A204.1 (cell line): ENCODE data around the gene SEPHS2.
A peak's percentile ranks its signal among the peaks of the same experiment; 100 is the strongest.
"Not testable (repeated sequence)": the region's sequence is repeated elsewhere in the genome, so short reads cannot be mapped to it uniquely, and the experiment has no call there.

ENCODE experiments used
- FAIRE-seq: peaks from 2 replicates; lab custom pipeline; 2012; peaks lifted over from hg19 to GRCh38; lab: Jason Lieb, UNC

The SEPHS2 gene

DNA sequence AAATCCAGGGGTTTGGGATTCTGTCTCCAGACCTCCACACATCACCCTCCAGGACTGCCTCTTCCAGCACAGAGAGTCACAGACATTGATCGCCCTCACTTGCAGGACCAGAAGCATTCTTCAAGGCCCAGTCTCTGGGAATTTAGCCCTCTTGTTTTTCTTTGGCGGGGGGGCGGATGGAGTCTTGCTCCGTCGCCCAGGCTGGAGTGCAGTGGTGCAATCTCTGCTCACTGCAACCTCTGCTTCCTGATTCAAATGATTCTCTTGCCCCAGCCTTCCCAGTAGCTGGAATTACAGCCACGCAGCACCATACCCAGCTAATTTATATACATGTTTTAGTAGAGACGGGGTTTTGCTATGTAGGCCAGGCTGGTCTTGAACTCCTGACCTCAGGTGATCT, 18.4 kb upstream of the SEPHS2 start:
- no peak for FAIRE-seq

DNA sequence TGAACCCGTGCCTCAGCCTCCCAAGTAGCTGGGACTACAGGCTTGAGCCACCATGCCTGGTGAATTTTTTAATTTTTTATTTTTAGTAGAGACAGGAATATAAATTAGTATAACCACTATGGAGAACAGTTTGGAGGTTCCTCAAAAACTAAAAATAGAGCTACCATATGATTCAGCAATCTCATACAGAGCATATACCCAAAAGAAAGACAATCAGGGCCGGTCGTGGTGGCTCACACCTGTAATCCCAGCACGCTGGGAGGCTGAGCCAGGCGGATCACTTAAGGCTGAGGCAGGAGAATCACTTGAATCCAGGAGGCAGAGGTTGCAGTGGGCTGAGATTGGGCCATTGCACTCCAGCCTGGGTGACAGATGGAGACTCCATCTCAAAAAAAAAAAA, 15.8 kb upstream of the SEPHS2 start:
- not testable (repeated sequence) for FAIRE-seq

DNA sequence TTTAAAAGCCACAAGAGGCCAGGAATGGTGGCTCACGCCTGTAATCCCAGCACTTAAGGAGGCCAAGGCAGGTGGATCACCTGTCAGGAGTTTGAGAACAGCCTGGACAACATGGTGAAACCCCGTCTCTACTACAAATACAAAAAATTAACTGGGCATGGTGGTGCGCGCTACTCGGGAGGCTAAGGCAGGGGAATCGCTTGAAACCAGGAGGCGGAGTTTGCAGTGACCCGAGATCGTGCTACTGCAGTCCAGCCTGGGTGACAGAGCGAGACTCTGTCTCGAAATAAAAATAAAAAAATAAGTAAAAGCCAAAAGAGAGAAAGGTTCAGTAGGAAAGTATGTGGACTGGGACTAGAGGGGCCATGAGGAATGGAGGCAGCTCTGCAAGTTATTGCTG, 13.8 kb upstream of the SEPHS2 start:
- FAIRE-seq: no peak

DNA sequence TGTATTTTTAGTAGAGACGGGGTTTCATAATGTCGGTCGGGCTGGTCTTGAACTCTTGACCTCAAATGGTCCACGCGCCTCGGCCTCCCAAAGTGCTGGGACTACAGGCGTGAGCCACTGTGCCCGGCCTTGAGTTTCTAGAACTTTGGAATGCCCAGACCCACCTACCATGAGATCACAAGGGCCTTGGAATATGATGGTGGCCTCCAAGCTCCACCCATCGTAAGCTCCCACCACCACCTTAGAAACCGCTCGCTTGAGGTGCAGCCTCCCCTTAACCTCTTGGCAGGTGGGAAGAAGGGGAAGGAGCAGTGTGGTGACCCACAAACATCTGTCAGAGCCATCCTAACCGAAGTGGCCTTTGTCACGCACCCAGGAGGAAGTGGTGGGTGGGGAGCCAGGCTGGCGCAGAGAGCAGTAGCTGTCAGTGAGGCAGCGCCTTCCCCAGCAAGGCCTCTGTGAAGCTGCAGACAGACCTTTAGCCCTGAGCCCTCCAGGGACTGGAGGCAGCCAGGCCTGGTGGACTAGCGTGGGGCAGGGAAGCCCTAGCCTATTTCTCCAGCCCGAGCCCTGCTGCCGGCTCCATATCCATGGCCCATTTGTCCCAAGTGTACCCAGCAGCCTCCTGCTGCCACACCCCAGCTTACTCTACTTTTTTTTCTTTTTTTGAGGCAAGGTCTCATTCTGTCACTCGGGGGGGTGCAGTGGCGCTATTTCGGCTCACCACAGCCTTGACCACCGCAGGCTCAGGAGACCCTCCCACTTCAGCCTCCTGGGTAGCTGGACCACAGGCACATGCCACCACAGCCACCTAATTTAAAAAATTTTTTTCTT, 13.1 kb upstream of the SEPHS2 start:
- FAIRE-seq: no peak

DNA sequence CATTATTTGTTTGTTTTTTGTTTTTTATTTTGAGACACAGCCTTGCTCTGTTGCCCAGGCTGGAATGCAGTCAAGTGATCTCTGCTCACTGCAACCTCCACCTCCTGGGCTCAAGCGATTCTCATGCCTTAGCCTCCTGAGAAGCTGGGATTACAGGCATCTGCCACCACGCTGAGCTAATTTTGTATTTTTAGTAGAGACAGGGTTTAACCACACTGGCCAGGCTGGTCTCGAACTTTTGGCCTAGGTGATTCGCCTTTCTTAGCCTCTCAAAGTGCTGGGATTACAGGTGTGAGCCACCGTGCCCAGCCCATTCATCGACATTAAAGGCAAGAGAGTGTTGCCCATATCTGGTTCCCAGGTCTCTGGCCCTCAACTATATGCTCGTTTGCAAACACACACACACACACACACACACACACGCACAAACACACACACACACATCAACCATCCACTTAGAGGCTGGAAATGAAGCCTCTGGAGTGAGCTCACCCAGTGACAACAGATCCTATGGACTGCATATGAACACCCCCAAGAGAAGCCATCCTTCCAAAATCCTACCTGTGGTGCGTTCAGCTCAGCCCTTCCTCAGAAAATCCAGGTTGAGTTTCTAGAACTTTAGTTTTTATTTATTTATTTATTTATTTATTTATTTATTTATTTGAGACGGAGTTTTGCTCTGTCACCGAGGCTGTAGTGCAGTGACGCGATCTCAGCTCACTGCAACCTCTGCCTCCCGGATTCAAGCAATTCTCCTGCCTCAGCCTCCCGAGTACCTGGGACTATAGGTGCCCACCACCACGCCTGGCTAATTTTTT, 12.3 kb upstream of the SEPHS2 start:
- no peak for FAIRE-seq

DNA sequence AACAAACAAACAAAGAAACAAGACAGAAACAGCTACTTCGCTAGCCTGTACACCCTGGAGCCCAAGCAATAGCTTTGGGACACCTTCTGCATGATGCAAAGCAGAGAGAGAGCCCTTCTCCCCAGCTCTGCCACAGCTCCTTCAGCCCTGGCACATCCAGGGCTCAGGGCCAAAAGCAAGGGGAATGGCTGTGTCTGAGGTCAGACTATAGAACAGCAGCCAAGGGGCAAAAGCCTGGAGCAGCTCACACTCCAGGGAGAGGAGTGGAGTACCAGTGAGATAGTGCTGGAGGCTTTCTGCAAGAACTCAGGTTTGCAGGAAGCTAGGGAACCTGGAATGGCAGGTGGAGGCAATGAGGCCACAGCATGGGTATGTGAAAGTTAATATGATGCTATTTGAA, 11.6 kb upstream of the SEPHS2 start:
- no peak for FAIRE-seq

DNA sequence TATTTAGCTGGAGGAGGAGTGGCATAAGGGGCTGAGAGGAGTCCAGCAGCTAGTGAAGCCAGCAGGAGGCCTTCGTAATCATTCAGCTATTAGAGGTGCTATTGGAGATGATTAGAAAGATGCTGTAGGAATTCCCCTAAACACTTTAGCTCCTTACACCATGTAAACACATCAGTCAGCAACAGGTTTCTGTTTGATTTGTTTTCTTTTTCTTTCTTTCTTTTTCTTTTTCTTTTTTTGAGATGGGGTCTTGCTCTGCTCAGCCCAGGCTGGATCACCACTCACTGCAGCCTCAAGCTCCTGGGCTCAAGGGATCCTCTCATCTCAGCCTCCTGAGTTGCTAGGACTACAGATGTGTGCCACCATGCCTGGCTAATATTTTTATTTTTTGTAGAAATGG, 10.6 kb upstream of the SEPHS2 start:
- no peak for FAIRE-seq

DNA sequence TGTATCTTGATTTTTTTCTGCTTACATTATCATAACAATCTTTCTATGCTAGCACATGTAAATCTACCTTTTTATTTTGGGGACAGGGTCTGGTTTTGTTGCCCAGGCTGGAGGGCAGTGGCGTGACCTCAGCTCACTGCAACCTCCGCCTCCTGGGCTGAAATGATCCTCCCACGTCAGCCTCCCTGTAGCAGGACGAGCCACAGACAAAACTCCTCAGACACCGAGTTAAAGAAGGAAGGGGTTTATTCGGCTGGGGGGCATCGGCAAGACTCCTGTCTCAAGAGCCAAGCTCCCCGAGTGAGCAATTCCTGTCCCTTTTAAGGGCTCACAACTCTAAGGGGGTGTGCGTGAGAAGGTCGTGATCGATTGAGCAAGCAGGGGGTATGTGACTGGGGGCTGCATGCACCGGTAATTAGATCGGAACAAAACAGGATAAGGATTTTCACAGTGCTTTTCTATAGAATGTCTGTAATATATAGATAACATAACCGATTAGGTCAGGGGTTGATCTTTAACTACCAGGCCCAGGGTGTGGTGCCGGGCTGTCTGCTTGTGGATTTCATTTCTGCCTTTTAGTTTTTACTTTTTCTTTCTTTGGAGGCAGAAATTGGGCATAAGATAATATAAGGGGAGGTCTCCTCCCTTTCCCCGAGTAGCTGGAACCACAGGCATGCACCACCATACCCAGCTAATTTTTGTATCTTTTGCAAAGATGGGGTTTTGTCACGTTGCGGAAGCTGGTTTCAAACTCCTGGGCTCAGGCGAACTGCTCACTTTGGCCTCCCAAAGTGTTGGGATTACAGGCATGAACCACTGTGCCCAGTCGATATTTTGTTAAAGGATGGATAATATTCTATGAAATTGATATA, 7.3 kb upstream of the SEPHS2 start:
- FAIRE-seq: not testable (repeated sequence)

DNA sequence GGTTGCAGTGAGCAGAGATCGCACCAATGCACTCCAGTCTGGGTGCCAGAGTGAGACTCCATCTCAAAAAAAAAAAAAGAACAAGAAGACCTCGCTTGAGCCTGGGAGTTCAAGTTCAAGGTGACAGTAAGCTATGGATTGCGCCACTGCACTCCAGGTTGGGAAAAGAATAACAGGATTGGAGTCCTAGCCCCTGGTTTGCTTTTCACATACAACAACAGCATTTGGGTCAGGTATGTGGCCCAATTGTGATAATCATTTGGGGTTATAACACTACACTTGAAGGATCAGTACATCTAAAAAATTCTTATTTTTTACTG, 3.4 kb upstream of the SEPHS2 start:
- no peak for FAIRE-seq

DNA sequence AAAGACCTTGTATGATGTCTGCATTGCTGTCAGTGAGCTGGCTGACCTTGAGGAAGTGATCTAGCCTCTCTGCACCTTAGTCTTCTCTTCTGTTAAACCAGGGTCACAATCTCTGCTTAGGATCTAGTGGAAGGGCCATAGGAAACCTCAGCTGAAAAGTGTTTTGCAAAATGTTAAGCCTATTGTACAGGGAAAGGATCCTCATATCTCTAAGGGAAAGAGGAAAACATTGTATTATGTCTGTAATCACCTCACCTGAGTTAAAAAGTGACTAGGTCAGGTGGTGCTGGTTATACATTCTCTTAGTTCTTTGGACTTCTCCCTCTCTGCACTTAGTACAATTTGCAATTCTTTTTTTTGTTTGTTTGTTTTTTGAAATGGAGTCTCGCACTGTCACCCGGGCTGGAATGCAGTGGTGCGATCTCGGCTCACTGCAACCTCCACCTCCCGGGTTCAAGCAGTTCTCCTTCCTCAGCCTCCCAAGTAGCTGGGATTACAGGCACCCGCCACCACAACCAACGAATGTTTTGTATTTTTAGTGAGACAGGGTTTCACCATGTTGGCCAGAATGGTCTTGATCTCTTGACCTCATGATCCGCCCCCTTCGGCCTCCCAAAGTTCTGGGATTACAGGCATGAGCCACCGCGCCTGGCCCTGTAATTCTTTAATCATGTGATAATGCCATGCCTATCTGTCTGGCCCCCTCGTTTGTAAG, 2.0 kb upstream of the SEPHS2 start:
- no peak for FAIRE-seq

DNA sequence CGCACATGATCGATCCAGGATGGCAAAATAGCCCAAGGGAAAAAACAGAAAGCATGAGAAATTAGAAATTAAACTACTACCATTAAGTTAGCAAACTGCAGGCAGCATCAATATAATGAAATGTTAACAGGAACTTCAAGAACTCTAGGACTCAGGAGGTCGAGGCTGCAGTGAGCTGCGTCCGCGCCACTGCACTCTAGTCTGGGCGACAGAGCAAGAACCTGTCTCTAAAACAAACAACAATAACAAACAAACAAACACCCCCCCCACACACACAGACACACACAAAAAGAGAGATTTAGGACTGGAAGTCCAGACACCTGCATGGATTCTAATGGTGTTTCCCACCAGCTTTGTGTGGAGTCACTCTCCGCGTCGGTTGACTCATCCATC, 525 bp upstream of the SEPHS2 start:
- FAIRE-seq: no peak

DNA sequence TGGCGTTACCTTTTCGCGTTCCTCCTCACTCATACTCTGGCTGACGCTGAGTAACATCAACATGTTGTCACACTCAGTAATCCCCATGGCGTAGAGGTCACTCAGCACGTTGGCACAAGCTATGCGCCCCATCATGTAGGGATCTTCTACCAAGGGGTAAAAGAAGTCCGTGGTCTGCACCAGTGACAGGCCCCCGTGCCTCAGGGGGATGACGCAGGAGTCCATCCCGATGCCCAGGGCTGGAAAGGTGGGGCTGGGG, 596 bp downstream of the SEPHS2 start:
- FAIRE-seq: no peak

DNA sequence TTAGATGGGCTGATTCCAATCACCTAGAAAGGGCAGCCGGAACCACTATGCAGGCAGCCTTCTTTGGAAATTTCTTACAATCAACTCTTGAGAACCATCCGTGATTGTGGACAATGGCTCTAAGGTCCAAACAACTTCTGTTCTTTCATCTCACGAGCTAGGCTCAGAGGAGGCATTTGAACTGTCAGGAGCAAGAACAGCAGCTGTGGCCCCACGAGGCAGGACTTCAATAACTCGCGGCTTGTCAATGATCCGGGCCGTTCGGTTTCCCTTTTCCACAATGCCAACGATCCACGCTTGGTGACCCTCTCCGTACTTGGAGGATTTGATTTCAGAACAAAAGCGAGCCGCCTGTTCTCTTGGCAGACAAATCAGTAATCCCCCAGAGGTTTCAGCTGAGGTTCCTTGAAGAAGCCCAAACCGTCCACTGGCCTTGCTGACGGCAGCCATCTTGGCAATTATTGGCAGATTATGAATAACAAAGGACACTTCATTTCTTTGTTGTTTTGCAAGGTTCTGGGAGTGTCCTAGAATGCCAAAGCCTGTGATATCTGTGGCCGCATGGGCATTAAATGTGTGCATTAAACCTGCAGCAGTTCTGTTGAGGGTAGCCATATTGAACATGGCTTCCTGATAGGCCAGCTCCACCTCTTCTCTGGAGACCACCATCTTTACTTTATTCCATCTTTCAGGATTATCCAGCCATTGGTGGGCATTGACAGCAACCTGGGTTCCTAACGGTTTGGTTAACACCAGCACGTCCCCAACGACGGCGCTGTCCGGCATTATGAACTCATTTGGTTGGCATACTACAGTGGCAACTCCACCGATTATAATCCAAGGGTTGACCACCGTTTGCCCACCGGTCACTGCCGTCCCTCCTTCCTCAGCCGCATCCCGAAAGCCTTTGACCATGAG, 1.2 kb downstream of the SEPHS2 start:
- no peak for FAIRE-seq

DNA sequence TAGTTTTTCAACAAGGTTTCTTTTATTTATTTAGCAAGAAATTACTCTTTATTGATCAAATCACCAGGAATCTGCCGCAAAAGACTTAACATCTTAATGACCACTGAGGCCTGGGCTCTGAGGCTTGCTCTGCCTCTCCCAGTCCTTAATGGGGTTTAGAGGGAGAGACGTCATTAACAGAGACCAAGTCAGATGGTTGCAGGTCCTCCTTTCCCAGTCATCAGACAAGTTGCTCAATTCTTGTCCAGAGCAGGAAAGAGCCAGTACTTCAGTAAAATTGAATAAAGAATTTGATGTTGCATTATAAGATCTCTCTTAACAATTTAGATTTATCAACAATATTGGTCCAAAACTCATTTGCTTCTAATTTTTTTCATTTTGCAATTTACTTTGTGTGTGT, 2.0 kb downstream of the SEPHS2 start:
- no peak for FAIRE-seq

DNA sequence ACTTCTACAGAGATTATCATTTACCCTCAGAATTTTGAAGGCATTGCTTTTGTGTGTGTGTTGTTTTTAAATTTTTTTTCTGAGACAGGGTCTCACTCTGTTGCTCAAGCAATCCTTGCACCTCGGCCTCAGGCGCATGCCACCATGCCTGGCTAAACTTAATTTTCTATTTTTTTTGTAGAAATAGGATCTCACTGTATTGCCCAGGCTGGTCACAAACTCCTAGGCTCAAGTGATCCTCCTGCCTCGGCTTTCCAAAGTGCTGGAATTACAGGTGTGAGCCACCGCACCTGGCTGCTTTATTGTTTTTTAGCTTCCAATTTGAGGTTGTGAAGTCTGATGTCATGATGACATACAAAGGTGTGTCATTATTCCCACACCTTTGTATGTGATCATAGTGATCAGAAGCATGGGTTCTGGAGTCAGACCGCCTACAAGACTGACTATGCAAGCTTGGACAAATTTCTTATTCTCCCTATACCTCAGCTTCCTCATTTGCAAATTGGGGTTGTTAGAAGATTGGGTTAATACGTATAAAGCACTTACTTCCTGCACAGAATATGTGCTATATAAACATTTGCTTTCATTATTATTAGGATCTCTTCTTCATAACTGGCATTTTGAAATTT, 5.8 kb downstream of the SEPHS2 start:
- no peak for FAIRE-seq

DNA sequence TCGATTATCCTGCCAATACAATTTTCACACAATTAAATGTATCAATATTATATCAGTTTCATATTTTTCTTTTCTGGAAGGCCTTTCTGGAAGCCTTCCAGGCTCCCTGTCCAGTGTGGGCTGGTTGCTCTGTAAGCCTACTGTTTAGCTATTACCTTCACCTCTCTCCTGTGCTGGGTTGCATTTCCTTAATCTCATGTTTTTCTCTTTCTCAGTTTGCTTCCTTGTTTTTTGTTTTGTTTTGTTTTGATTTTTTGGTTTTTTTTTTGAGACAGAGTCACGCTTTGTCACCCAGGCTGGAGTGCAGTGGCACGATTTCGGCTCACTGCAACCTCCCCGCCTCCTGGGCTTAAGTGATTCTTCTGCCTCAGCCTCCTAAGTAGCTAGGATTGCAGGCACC, 6.8 kb downstream of the SEPHS2 start:
- no peak for FAIRE-seq

DNA sequence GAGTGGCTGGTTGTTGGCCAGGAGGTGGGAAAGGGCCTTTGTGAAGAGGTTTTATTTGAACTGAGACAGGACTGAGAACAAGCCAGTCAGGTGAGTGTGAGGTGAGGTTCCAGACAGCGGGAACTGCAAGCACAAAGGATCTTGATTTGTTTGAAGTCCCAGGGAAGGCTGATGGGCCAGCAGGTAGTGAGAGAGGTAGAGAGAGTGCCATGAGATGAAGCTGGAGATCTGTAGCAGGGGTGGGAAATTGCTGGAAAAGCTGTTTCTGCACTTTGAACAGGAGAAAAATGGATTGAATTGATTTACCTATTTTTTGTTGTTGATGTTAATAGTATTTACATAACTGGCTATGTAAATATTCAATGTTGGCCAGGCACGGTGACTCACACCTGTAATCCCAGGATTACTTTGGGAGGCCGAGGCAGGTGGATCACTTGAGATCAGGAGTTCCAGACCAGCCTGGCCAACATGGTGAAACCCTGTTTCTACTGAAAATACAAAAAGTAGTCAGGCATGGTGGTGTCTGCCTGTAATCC, 8.1 kb downstream of the SEPHS2 start:
- FAIRE-seq: no peak

DNA sequence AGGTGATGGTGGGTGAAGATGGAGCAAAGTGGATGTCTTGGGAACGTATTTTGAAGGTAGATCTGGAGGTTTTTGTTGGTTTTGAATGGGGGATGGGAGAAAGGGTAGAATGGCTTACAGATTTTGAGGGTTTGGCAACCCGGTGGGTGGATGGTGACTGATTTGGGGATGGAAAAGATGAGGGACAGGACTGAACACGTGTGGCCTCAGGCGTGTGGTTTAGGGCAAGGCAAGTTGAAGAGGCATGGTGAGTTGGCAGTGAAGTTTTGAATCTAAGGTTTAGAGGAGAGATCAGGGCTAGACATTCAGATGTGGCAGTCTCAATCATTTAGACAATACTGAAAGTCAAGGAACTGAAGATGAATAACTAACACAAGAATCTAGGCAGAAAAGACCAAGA, 10.8 kb downstream of the SEPHS2 start:
- FAIRE-seq: no peak

DNA sequence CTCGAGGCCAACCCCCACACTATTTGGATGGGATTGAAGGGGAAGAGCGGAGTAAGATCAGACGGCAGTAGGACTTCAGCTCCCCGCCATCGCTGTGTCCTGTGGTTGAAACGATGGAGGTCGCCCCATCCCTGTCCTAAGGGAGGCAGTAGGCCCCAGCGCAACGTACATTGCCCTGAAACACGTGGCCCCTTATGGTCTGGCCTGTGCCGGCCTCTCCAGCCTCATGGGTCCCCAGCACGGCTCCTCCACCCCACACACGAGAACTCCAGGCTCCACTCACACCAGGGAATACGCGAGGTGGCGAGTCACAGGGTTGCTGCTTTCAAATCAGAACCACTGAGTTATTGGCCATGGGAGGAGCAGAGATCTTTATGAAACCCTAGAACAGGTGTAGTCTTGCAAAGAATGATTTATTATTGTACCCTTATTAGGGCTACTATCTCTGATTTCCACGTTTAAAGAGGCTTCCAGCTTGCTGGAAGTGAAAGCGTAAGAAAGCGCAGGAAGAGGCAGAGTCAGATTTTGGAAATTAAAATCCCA, 15.2 kb downstream of the SEPHS2 start:
- no peak for FAIRE-seq

DNA sequence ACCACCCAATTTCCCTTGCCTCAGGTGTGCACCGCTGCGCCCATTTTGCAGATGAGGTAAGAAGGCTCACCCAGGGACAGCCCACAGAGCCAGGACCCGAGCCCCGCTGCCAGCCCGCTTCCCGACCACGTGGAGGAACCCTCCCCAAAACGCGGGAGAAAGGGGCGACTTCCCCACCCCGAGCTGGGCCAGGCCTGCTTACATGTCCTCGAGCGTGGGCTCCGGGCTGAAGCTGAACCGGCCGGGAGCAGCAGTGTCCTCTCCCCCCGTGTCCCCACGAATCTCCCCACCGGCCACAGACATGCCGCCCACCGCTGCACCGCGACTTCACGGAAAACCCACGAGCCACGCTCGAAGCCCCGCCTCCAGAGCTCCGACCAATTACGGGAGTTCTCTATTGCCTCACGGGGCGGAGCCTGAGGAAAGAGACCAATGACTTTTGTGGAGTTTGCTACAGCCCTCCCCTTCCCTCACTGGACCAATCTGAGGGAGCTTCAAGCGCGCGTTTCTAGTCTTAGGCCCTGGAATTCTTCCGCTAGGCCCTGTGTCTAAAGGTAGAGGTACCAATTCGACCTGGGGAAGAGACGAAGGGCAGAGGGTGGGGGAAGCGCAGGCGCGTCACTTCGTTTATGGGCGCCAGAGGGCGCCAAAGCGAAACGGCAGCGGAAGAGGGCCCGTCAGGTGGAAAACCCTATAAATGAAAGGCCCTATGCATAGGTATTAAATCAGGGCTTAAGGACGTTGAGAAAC, 15.8 kb downstream of the SEPHS2 start, which contains the start of gene DCTPP1:
Gene DCTPP1 (minus strand): TSS at position 353 of the 750 bp plus-strand sequence. CDS start 50 bp downstream, at position 303.
- FAIRE-seq: peak; percentile 96
